B cell (primary cell): ENCODE measurements around the gene TMEM43. TPM values are rescaled to one million over a fixed set of nuclear protein-coding genes. Genes with fewer than 3 reads are reported as not detected.

Source experiments
- ATAC-seq: fragments of 200-7000 bp; cut with Tn5 transposase; one replicate; pipeline ENCODE4 v1.10.0; 2021; ENCODE audit warnings: low read depth, mild to moderate bottlenecking, moderate number of reproducible peaks, moderate library complexity
- CTCF ChIA-PET: fragments of 350-600 bp; sonication (Branson Sonifier 250); formaldehyde crosslinking; loops from one replicate; lab custom pipeline; 2021; ENCODE audit warnings: antibody characterized with exemption, inconsistent platforms; lab: Charles Lee
- POLR2A ChIA-PET: fragments of 350-600 bp; sonication (Branson Sonifier 250); formaldehyde crosslinking; loops from one replicate; lab custom pipeline; 2021; ENCODE audit warnings: antibody characterized with exemption; lab: Charles Lee
- DNase-seq: peaks from one replicate; pipeline ENCODE4 v3.0.0; 2013
- H2AFZ ChIP-seq: 2 replicates; pipeline ENCODE4 v1.6.1; 2012; ENCODE audit warnings: mild to moderate bottlenecking, low read depth, low read length; ENCODE audit not compliant: insufficient read depth, poor library complexity, severe bottlenecking
- H3K27ac ChIP-seq, 2 donors: 1 replicate in 1 of 2; 2 replicates in 1 of 2; pipeline ENCODE4 v1.5.1; 2012 to 2013; ENCODE audit warnings: low read length in 2 of 2, mild to moderate bottlenecking in 2 of 2, moderate library complexity in 1 of 2
- H3K27me3 ChIP-seq, 4 experiments: fragments of 200-600 bp in 1 of 4; sonication (generic) in 1 of 4; replicated peaks in 1 of 4; 1 replicate in 2 of 4; 2 replicates in 2 of 4; pipeline versions ENCODE4 v1.6.1 to v1.7.0; 2013 to 2016; ENCODE audit warnings: low read length in 3 of 4, mild to moderate bottlenecking in 2 of 4, mixed read lengths in 1 of 4, moderate library complexity in 1 of 4; ENCODE audit not compliant: insufficient read depth in 4 of 4, control insufficient read depth in 3 of 4; ENCODE audit errors: control extremely low read depth in 1 of 4
- H3K36me3 ChIP-seq, 2 experiments: replicated peaks in 1 of 2; 1 replicate in 1 of 2; 2 replicates in 1 of 2; pipeline versions ENCODE4 v1.6.1 to v1.7.1; 2013; ENCODE audit warnings: low read length in 1 of 2; ENCODE audit not compliant: insufficient read depth in 2 of 2, control insufficient read depth in 1 of 2; ENCODE audit errors: control extremely low read depth in 1 of 2, extremely low read depth in 1 of 2
- H3K4me1 ChIP-seq, 2 donors: fragments of 200-600 bp in 1 of 2; sonication (generic) in 1 of 2; 1 replicate in 1 of 2; 2 replicates in 1 of 2; pipeline versions ENCODE4 v1.5.1 to v1.6.1; 2013 to 2017; ENCODE audit warnings: low read length in 2 of 2; ENCODE audit not compliant: control insufficient read depth in 2 of 2, insufficient read depth in 2 of 2
- H3K4me2 ChIP-seq: replicated peaks from 2 replicates; pipeline ENCODE3; 2012; ENCODE audit warnings: mild to moderate bottlenecking, low read depth, low read length; ENCODE audit not compliant: poor library complexity, severe bottlenecking
- H3K4me3 ChIP-seq, 5 experiments: fragments of 200-600 bp in 1 of 5; sonication (generic) in 1 of 5; 1 replicate in 3 of 5; 2 replicates in 2 of 5; pipeline versions ENCODE4 v1.5.1 to v1.7.0; 2011 to 2016; ENCODE audit warnings: low read length in 4 of 5, mild to moderate bottlenecking in 4 of 5, low read depth in 2 of 5, control low read depth in 1 of 5, moderate library complexity in 1 of 5; ENCODE audit not compliant: insufficient read depth in 1 of 5; ENCODE audit errors: control extremely low read depth in 1 of 5, extremely low read depth in 1 of 5
- H3K79me2 ChIP-seq: fragments of 200-600 bp; sonication (generic); one replicate; pipeline ENCODE4 v1.6.0; 2016; ENCODE audit warnings: low read length; ENCODE audit not compliant: control insufficient read depth, insufficient read depth
- H3K9ac ChIP-seq: fragments of 200-600 bp; sonication (generic); 2 replicates; pipeline ENCODE4 v1.6.1; 2017; ENCODE audit warnings: mild to moderate bottlenecking, low read length, moderate library complexity
- H3K9me3 ChIP-seq, 3 donors: one replicate each; pipeline versions ENCODE4 v1.6.1 to v1.7.1; 2013; ENCODE audit warnings: low read length in 2 of 3; ENCODE audit not compliant: control insufficient read depth in 2 of 3, insufficient read depth in 1 of 3; ENCODE audit errors: control extremely low read depth in 1 of 3
- H4K20me1 ChIP-seq: 2 replicates; pipeline ENCODE4 v1.6.0; 2012; ENCODE audit warnings: mild to moderate bottlenecking, low read length; ENCODE audit not compliant: insufficient read depth, control insufficient read depth, poor library complexity, severe bottlenecking
- H3K27ac Mint-ChIP-seq: one replicate; pipeline ENCODE4 v1.8.0; 2021; ENCODE audit warnings: mixed read lengths
- H3K27me3 Mint-ChIP-seq: one replicate; pipeline ENCODE4 v1.8.0; 2021; ENCODE audit warnings: mixed read lengths
- H3K4me1 Mint-ChIP-seq: one replicate; pipeline ENCODE4 v1.8.0; 2021; ENCODE audit warnings: mixed read lengths
- H3K4me3 Mint-ChIP-seq: one replicate; pipeline ENCODE4 v1.8.0; 2021; ENCODE audit warnings: mixed read lengths
- H3K9me3 Mint-ChIP-seq: one replicate; pipeline ENCODE4 v1.8.0; 2022; ENCODE audit warnings: mixed read lengths; ENCODE audit not compliant: insufficient read depth
- EZH2 ChIP-seq: IDR thresholded peaks from 2 replicates; pipeline ENCODE4 v1.6.1; 2012; ENCODE audit warnings: borderline replicate concordance, low read depth, mild to moderate bottlenecking, moderate library complexity, low read length; ENCODE audit not compliant: insufficient read depth, poor library complexity, severe bottlenecking
- WGBS: methylation state at CpG from one replicate; pipeline ENCODE4 v1.1.5; 2013; ENCODE audit warnings: missing lambda C conversion rate; ENCODE audit not compliant: insufficient coverage; 5-methylcytosine and 5-hydroxymethylcytosine counted together
- intact Hi-C: fragments of 100-400 bp; cut with micrococcal nuclease; formaldehyde crosslinking; loops from one replicate; pipeline ENCODE4 v1.10.0; 2022
- polyA plus RNA-seq: library from polyadenylated mRNA; depleted of rRNA; stranded (reverse); fragments of >200 nt; gene quantifications from 2 replicates; pipeline ENCODE4 v1.2.3, GENCODE V29; 2012
- total RNA-seq, 2 donors: library from RNA; stranded (reverse); fragments of 120-200 nt in 1 of 2; gene quantifications; 1 replicate in 1 of 2; 2 replicates in 1 of 2; pipeline versions ENCODE4 v1.2.3 to v1.2.4, GENCODE V29; 2013 to 2022
- TF ChIP-seq, protein P1 (sequence below): fragments of 200-600 bp; IDR thresholded peaks from one replicate; pipeline ENCODE4 v1.8.0; 2022; ENCODE audit warnings: antibody characterized with exemption, mild to moderate bottlenecking

TMEM43 gene
- total and polyA plus RNA-seq, 2 donors (not counting 1 experiment from before 2014, with no cell fraction given): 29.5 to 37.6 TPM

GRCh38 chr3:14143271-14144225 lies 18.7 kb downstream of the TMEM43 start:
- ChIA-PET CTCF (interaction anchor here (0.9 to 1.7 kb wide), 3 partner anchors 8 to 35 kb away, joined by 3 to 5 read pairs (median 3); partner anchors contain the start of genes CHCHD4, LSM3 and TMEM43), POLR2A (no interaction called here)
- DNase-seq (no peak), ATAC-seq (no peak)
- Histone ChIP-seq H2AFZ (no peak overlapping the region), H3K27me3 (no peaks in the 10 kb centered on the region), H3K36me3 (peaks cover 0 to 70% of the 10 kb centered on the region in 2 experiments), H3K4me2 (peak overlapping the region; percentile 44), H3K4me3 (no peak overlapping the region), H3K9ac (peak overlapping the region; percentile 35), H3K4me1 (peaks cover 18 to 21% of the 10 kb centered on the region in 2 donors), H3K79me2 (no peaks in the 10 kb centered on the region), H4K20me1 (no peaks in the 10 kb centered on the region), H3K9me3 (no peaks in the 10 kb centered on the region), H3K27ac (peak overlapping the region; percentile 81 to 95)
- 64% methylated on average over 4 of the region's 7 CpGs for WGBS
- TF ChIP-seq, protein P1, sequence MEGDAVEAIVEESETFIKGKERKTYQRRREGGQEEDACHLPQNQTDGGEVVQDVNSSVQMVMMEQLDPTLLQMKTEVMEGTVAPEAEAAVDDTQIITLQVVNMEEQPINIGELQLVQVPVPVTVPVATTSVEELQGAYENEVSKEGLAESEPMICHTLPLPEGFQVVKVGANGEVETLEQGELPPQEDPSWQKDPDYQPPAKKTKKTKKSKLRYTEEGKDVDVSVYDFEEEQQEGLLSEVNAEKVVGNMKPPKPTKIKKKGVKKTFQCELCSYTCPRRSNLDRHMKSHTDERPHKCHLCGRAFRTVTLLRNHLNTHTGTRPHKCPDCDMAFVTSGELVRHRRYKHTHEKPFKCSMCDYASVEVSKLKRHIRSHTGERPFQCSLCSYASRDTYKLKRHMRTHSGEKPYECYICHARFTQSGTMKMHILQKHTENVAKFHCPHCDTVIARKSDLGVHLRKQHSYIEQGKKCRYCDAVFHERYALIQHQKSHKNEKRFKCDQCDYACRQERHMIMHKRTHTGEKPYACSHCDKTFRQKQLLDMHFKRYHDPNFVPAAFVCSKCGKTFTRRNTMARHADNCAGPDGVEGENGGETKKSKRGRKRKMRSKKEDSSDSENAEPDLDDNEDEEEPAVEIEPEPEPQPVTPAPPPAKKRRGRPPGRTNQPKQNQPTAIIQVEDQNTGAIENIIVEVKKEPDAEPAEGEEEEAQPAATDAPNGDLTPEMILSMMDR: no peak
- no peak for TF ChIP-seq EZH2
- peak overlapping the region; percentile 65 for H3K4me3 Mint-ChIP-seq
- H3K9me3 Mint-ChIP-seq: no peaks in the 10 kb centered on the region
- intact Hi-C loops: loop anchor here (1.0 kb wide), 2 partner anchors 19 to 35 kb away; partner anchors contain the start of genes CHCHD4, LSM3 and XPC
- H3K4me1 Mint-ChIP-seq: peaks cover 17% of the 10 kb centered on the region
- no peaks in the 10 kb centered on the region for H3K27me3 Mint-ChIP-seq
- H3K27ac Mint-ChIP-seq: peak overlapping the region; percentile 96
